ENCODE data around the gene RAB2B. TPM values are rescaled to one million over a fixed set of nuclear protein-coding genes. Genes with fewer than 3 reads are reported as not detected.
"Not testable (repeated sequence)": the region's sequence is repeated elsewhere in the genome, so short reads cannot be mapped to it uniquely, and the experiment has no call there.

The RAB2B gene
- total and polyA plus RNA-seq, 2 experiments from 2014 or later, result 17.8 to 29.7 TPM

DNA sequence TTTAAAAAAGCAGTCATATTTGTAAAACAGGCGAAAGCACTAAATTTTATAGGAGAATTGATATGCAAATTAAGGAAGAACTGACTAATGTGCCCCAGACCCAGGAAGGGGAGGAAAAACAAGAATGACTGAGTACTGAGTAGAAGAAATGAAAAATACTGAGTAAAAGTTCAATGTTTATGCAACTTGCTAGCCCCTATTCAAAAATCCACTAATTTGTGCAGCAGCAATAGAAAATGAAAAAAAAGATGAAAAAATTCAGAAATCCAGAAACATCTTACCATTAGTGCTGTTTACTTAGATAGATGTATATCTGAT, 26.9 kb downstream of the RAB2B start:
- Histone ChIP-seq H3K9me3 (ENCODE audit: low read depth) (no peaks in the 10 kb centered on the region), H3K4me1 (ENCODE audit: low read depth) (peaks cover 5% of the 10 kb centered on the region), H3K27ac (no peak overlapping the region), H3K36me3 (no peaks in the 10 kb centered on the region), H3K27me3 (no peaks in the 10 kb centered on the region), H3K4me3 (no peak overlapping the region)
- no peak for TF ChIP-seq CTCF (IDR thresholded peaks at IDR 0.05; ENCODE audit: low read depth, low read length)
- no peak for DNase-seq (ENCODE audit: low read depth in 1 of 2, low spot score in 1 of 2)

- H3K9me3 ChIP-seq (ENCODE audit: low read depth); DNase-seq (ENCODE audit: low read depth in 1 of 2, low spot score in 1 of 2); H3K27ac ChIP-seq; H3K4me1 ChIP-seq (ENCODE audit: low read depth); H3K36me3 ChIP-seq; H3K27me3 ChIP-seq; H3K4me3 ChIP-seq: not testable (repeated sequence)
These were observed 34.1 kb downstream of the RAB2B start for GRCh38 chr14:21442657-21443056.

DNA sequence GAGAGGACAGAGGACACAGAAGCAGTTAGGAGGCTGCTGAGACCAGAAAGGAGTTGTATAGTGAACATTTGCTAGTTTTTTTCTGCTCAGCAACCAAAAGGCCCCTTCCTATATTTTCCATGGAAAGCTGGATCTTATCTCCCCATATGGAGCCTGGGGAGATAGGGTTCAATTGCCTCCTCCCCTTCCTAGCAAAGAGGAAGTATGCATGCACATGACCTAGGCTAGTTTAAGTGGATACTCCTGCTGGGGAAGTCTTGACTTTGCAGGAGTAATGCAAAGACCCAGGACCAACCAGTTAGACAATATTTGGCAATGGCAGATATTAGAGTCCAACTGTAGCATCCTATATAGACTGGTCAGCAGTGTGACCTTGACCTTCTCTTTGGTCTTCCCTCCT, 35.9 kb downstream of the RAB2B start:
- H3K4me3 ChIP-seq, result no peak overlapping the region
- H3K9me3 ChIP-seq (ENCODE audit: low read depth), result no peaks in the 10 kb centered on the region
- peak overlapping the region; percentile 10 for H3K27ac ChIP-seq
- no peak for DNase-seq (ENCODE audit: low read depth in 1 of 2, low spot score in 1 of 2)
- H3K36me3 ChIP-seq, result no peaks in the 10 kb centered on the region
- TF ChIP-seq CTCF (IDR thresholded peaks at IDR 0.05; ENCODE audit: low read depth, low read length), result no peak
- no peaks in the 10 kb centered on the region for H3K27me3 ChIP-seq
- H3K4me1 ChIP-seq (ENCODE audit: low read depth), result peaks cover 13% of the 10 kb centered on the region

GRCh38 chr14:21437063-21437901, 39.5 kb downstream of the RAB2B start:
- H3K36me3 ChIP-seq, result no peaks in the 10 kb centered on the region
- no peaks in the 10 kb centered on the region for H3K9me3 ChIP-seq (ENCODE audit: low read depth)
- H3K27me3 ChIP-seq, result no peaks in the 10 kb centered on the region
- DNase-seq (ENCODE audit: low read depth in 1 of 2, low spot score in 1 of 2), result peak; percentile 100
- peak overlapping the region; percentile 59 for H3K4me3 ChIP-seq
- H3K27ac ChIP-seq, result peak overlapping the region; percentile 98
- TF ChIP-seq CTCF (IDR thresholded peaks at IDR 0.05; ENCODE audit: low read depth, low read length), result no peak
- H3K4me1 ChIP-seq (ENCODE audit: low read depth), result peaks cover 25% of the 10 kb centered on the region

GRCh38 chr14:21436567-21437062, 40.1 kb downstream of the RAB2B start:
- peak overlapping the region; percentile 59 for H3K4me3 ChIP-seq
- peak overlapping the region; percentile 98 for H3K27ac ChIP-seq
- no peaks in the 10 kb centered on the region for H3K36me3 ChIP-seq
- H3K4me1 ChIP-seq (ENCODE audit: low read depth), result peaks cover 25% of the 10 kb centered on the region
- no peak for DNase-seq (ENCODE audit: low read depth in 1 of 2, low spot score in 1 of 2)
- no peaks in the 10 kb centered on the region for H3K27me3 ChIP-seq
- H3K9me3 ChIP-seq (ENCODE audit: low read depth), result no peaks in the 10 kb centered on the region
- no peak for TF ChIP-seq CTCF (IDR thresholded peaks at IDR 0.05; ENCODE audit: low read depth, low read length)

GRCh38 chr14:21431126-21431525, 45.6 kb downstream of the RAB2B start:
- DNase-seq (ENCODE audit: low read depth in 1 of 2, low spot score in 1 of 2), result no peak
- peaks cover 48% of the 10 kb centered on the region for H3K36me3 ChIP-seq
- H3K4me3 ChIP-seq, result no peak overlapping the region
- peak overlapping the region; percentile 76 for H3K27ac ChIP-seq
- no peaks in the 10 kb centered on the region for H3K9me3 ChIP-seq (ENCODE audit: low read depth)
- peaks cover 14% of the 10 kb centered on the region for H3K4me1 ChIP-seq (ENCODE audit: low read depth)
- no peak for TF ChIP-seq CTCF (IDR thresholded peaks at IDR 0.05; ENCODE audit: low read depth, low read length)
- no peaks in the 10 kb centered on the region for H3K27me3 ChIP-seq
